HEK293T (cell line): ENCODE results near the gene MRAP2.

Source experiments
- CTCF ChIA-PET: fragments of 350-600 bp; formaldehyde crosslinking; extraction: SDS; loops from one replicate; lab custom pipeline; 2021; ENCODE audit warnings: antibody characterized with exemption, inconsistent platforms; lab: Yijun Ruan, JAX
- POLR2A ChIA-PET: fragments of 350-600 bp; formaldehyde crosslinking; extraction: SDS; loops from one replicate; lab custom pipeline; 2020; ENCODE audit warnings: antibody characterized with exemption, inconsistent platforms; lab: Yijun Ruan, JAX
- DNase-seq: peaks from one replicate; pipeline ENCODE4 v3.0.0; 2012; ENCODE audit warnings: mixed read lengths; ENCODE audit errors: extremely low spot score
- ARNT ChIP-seq: fragments of 450-650 bp; IDR thresholded peaks from 2 replicates; pipeline ENCODE4 v1.6.1; 2017; ENCODE audit warnings: mild to moderate bottlenecking
- BHLHE40 ChIP-seq: fragments of 450-650 bp; IDR thresholded peaks from 2 replicates; pipeline ENCODE4 v1.6.1; 2016; ENCODE audit warnings: mild to moderate bottlenecking, moderate library complexity, borderline replicate concordance
- CTBP1 ChIP-seq: fragments of 450-650 bp; IDR thresholded peaks from 2 replicates; pipeline ENCODE4 v1.6.1; 2016; ENCODE audit warnings: borderline replicate concordance
- ELF4 ChIP-seq: fragments of 450-650 bp; IDR thresholded peaks from 2 replicates; pipeline ENCODE4 v1.6.1; 2017; ENCODE audit warnings: antibody characterized with exemption
- FOXA1 ChIP-seq: fragments of 450-650 bp; IDR thresholded peaks from 2 replicates; pipeline ENCODE4 v1.6.1; 2016; ENCODE audit warnings: mild to moderate bottlenecking
- FOXK2 ChIP-seq: fragments of 450-650 bp; IDR thresholded peaks from 2 replicates; pipeline ENCODE4 v1.6.1; 2016; ENCODE audit warnings: mild to moderate bottlenecking
- FOXM1 ChIP-seq: fragments of 450-650 bp; IDR thresholded peaks from 2 replicates; pipeline ENCODE4 v1.6.1; 2017; ENCODE audit warnings: mild to moderate bottlenecking, borderline replicate concordance
- HDGF ChIP-seq: fragments of 450-650 bp; IDR thresholded peaks from 2 replicates; pipeline ENCODE4 v1.6.1; 2017; ENCODE audit warnings: antibody characterized with exemption, borderline replicate concordance
- L3MBTL2 ChIP-seq: fragments of 450-650 bp; conservative IDR thresholded peaks from 2 replicates; pipeline ENCODE4 v1.6.1; 2016; ENCODE audit warnings: mild to moderate bottlenecking
- LEF1 ChIP-seq: fragments of 450-650 bp; IDR thresholded peaks from 2 replicates; pipeline ENCODE4 v1.6.1; 2017; ENCODE audit warnings: mild to moderate bottlenecking, borderline replicate concordance
- NFRKB ChIP-seq: fragments of 450-650 bp; IDR thresholded peaks from 2 replicates; pipeline ENCODE4 v1.6.1; 2016; ENCODE audit warnings: mild to moderate bottlenecking, moderate library complexity
- PKNOX1 ChIP-seq: fragments of 450-650 bp; IDR thresholded peaks from 2 replicates; pipeline ENCODE4 v1.6.1; 2016
- SP1 ChIP-seq: fragments of 450-650 bp; IDR thresholded peaks from 2 replicates; pipeline ENCODE4 v1.6.1; 2017
- SUZ12 ChIP-seq: fragments of 450-650 bp; IDR thresholded peaks from 2 replicates; pipeline ENCODE4 v1.6.1; 2016; ENCODE audit warnings: mild to moderate bottlenecking
- TARDBP ChIP-seq: fragments of 450-650 bp; IDR thresholded peaks from 2 replicates; pipeline ENCODE4 v1.6.1; 2016
- ZNF384 ChIP-seq: fragments of 450-650 bp; IDR thresholded peaks from 2 replicates; pipeline ENCODE4 v1.6.1; 2016

The MRAP2 gene

GRCh38 chr6:84052883-84053241 lies 19.3 kb downstream of the MRAP2 start:
- DNase-seq, result no peak
- ChIA-PET POLR2A (interaction anchor here (1.3 kb wide), 1 partner anchor 19 kb away, joined by 4 read pairs; the partner anchor contains the start of gene MRAP2), CTCF (interaction anchor here (0.6 to 1.0 kb wide), 2 partner anchors 40 to 175 kb away, joined by 3 to 4 read pairs; partner anchors contain the start of gene CEP162)

GRCh38 chr6:84055647-84056046 lies 22.1 kb downstream of the MRAP2 start:
- POLR2A ChIA-PET, result no interaction called here

More at GRCh38 chr6:84052883-84053241, 19.3 kb downstream of the MRAP2 start:
- TF ChIP-seq L3MBTL2, result no peak
- no peak for TF ChIP-seq LEF1
- no peak for TF ChIP-seq FOXK2
- no peak for TF ChIP-seq FOXA1
- no peak for TF ChIP-seq ARNT
- TF ChIP-seq SUZ12, result no peak
- no peak for TF ChIP-seq FOXM1
- no peak for TF ChIP-seq NFRKB
- no peak for TF ChIP-seq SP1
- TF ChIP-seq HDGF, result no peak
- TF ChIP-seq ZNF384, result no peak
- no peak for TF ChIP-seq TARDBP
- TF ChIP-seq ELF4, result no peak
- no peak for TF ChIP-seq BHLHE40

GRCh38 chr6:84057908-84058307 lies 24.3 kb downstream of the MRAP2 start:
- CTCF ChIA-PET, result no interaction called here
- TF ChIP-seq FOXM1 (no peak), NFRKB (no peak), ZNF384 (no peak), FOXK2 (no peak), ARNT (no peak), PKNOX1 (no peak), SUZ12 (no peak), ELF4 (no peak), LEF1 (no peak), CTBP1 (no peak), SP1 (no peak), TARDBP (no peak), L3MBTL2 (no peak), HDGF (no peak), FOXA1 (no peak), BHLHE40 (no peak)
- no peak for DNase-seq
- POLR2A ChIA-PET, result no interaction called here

More at GRCh38 chr6:84055647-84056046, 22.1 kb downstream of the MRAP2 start:
- CTCF ChIA-PET, result no interaction called here
- no peak for DNase-seq
- no peak for TF ChIP-seq L3MBTL2
- TF ChIP-seq LEF1, result no peak
- no peak for TF ChIP-seq SUZ12
- no peak for TF ChIP-seq TARDBP
- no peak for TF ChIP-seq FOXA1
- no peak for TF ChIP-seq SP1
- TF ChIP-seq ZNF384, result no peak
- TF ChIP-seq ELF4, result no peak
- TF ChIP-seq BHLHE40, result no peak
- TF ChIP-seq PKNOX1, result no peak
- no peak for TF ChIP-seq ARNT
- TF ChIP-seq FOXK2, result no peak
- no peak for TF ChIP-seq CTBP1
- no peak for TF ChIP-seq NFRKB
- TF ChIP-seq HDGF, result no peak
- TF ChIP-seq FOXM1, result no peak

GRCh38 chr6:84059082-84059481 lies 25.5 kb downstream of the MRAP2 start:
- ChIA-PET POLR2A (no interaction called here), CTCF (no interaction called here)
- DNase-seq, result no peak
- no peak for TF ChIP-seq HDGF

GRCh38 chr6:84061174-84061573 lies 27.6 kb downstream of the MRAP2 start:
- TF ChIP-seq TARDBP (no peak), FOXA1 (no peak), ELF4 (no peak), PKNOX1 (no peak), HDGF (no peak), CTBP1 (no peak), NFRKB (no peak), ZNF384 (no peak), FOXK2 (no peak), LEF1 (no peak), SP1 (no peak), L3MBTL2 (no peak)
- DNase-seq, result no peak
- CTCF ChIA-PET, result no interaction called here
- POLR2A ChIA-PET, result no interaction called here

GRCh38 chr6:84061613-84062398 lies 28.2 kb downstream of the MRAP2 start:
- CTCF ChIA-PET, result interaction anchor here (0.5 to 0.7 kb wide), 2 partner anchors 143 to 367 kb away, joined by 3 read pairs; no protein-coding TSS in a partner anchor
- POLR2A ChIA-PET, result no interaction called here
- TF ChIP-seq ARNT, result no peak
- TF ChIP-seq SUZ12, result no peak
- TF ChIP-seq HDGF, result no peak
- no peak for DNase-seq
